Psoas muscle (tissue), 8 donors: Measurements from ENCODE around the gene NPIPB6. TPM values are rescaled to one million over a fixed set of nuclear protein-coding genes. Genes with fewer than 3 reads are reported as not detected.

Experiments
- ATAC-seq, 4 donors: fragments of 200-7000 bp; cut with Tn5 transposase; one replicate each; pipeline ENCODE4 v1.9.1; 2020; ENCODE audit warnings: moderate library complexity in 3 of 4, mild to moderate bottlenecking in 2 of 4
- DNase-seq, 2 donors: peaks; one replicate each; pipeline ENCODE4 v3.0.0-alpha.2; 2020
- H3K27ac ChIP-seq: fragments of 200-600 bp; one replicate; pipeline ENCODE4 v1.8.0; 2022
- H3K27me3 ChIP-seq, 3 donors: fragments of 200-600 bp in 1 of 3; one replicate each; pipeline versions ENCODE4 v1.6.1 to v1.8.0; 2013 to 2022; ENCODE audit warnings: low read length in 2 of 3, mild to moderate bottlenecking in 2 of 3, moderate library complexity in 1 of 3; ENCODE audit not compliant: insufficient read depth in 3 of 3
- H3K36me3 ChIP-seq, 2 donors: fragments of 200-600 bp in 1 of 2; one replicate each; pipeline versions ENCODE4 v1.6.1 to v1.8.0; 2013 to 2022; ENCODE audit warnings: low read depth in 1 of 2, mild to moderate bottlenecking in 1 of 2, moderate library complexity in 1 of 2; ENCODE audit not compliant: insufficient read depth in 1 of 2
- H3K4me1 ChIP-seq: fragments of 200-600 bp; one replicate; pipeline ENCODE4 v1.8.0; 2022
- H3K4me3 ChIP-seq: fragments of 200-600 bp; one replicate; pipeline ENCODE4 v1.8.0; 2022; ENCODE audit warnings: mild to moderate bottlenecking
- H3K9me3 ChIP-seq: fragments of 200-600 bp; one replicate; pipeline ENCODE4 v1.8.0; 2022
- CTCF ChIP-seq: fragments of 200-600 bp; IDR thresholded peaks from one replicate; pipeline ENCODE4 v1.8.0; 2022; ENCODE audit warnings: antibody characterized with exemption
- WGBS, 3 donors: extraction: QIAGEN DNeasy Blood & Tissue Kit; methylation state at CpG; one replicate each; pipeline versions ENCODE4 v1.1.6 to v1.1.7; 2013; 5-methylcytosine and 5-hydroxymethylcytosine counted together
- intact Hi-C, 2 donors: fragments of 100-400 bp; cut with DNase I; formaldehyde crosslinking; loops; one replicate each; pipeline versions ENCODE4 v1.11.0 to v1.14.2; 2022
- polyA plus RNA-seq, 3 donors: library from polyadenylated mRNA; stranded (reverse); fragments of 200-250 nt; gene quantifications; one replicate each; pipeline ENCODE4 v1.2.3, GENCODE V29; 2013
- total RNA-seq, 4 donors: library from RNA; stranded (reverse); fragmentation: NEBNext Ultra II Directional in 2 of 4; extraction: Animal tissue kit (Norgen Biotek cat#: 25700) in 2 of 4; gene quantifications; one replicate each; pipeline versions ENCODE4 v1.2.1 to v1.2.4, GENCODE V29; 2021 to 2023
- donor health status: healthy with polysubstance abuse.
- donor health status: DM: no; HTN: no; CAD: no; lungs with moderate emphysema.
- donor health status: Bipolar disorder and iron deficiency.
- donor health status: healthy.
- donor health status: DM: yes; HTN: yes; CAD: no.
- donor health status: DM: no; HTN: no; CAD: no.
- donor health status: DM: no; HTN: no; CAD: no.
- donor health status: DM: yes; HTN: yes; CAD: no.

NPIPB6 gene
- total and polyA plus RNA-seq, 7 donors = 0.17 to 1.5 (median 0.72) TPM; not detected in 1

- peak; percentile 74 for TF ChIP-seq CTCF
- peak in 1 of 2 donors; percentile 64 for DNase-seq
Observed at GRCh38 chr16:28326881-28327610, 36.3 kb downstream of the NPIPB6 start.

GRCh38 chr16:28324887-28325279 is 38.4 kb downstream of the NPIPB6 start:
- DNase-seq (no peak), ATAC-seq (no peak)
- no peak for TF ChIP-seq CTCF
- H3K27me3 ChIP-seq = no peaks in the 10 kb centered on the region
- intact Hi-C loops = no loop called here
- H3K9me3 ChIP-seq = no peaks in the 10 kb centered on the region
- H3K27ac ChIP-seq = no peak overlapping the region
- WGBS, 3 donors = 75 to 85% (median 83%) methylated on average over 3 of the region's 3 CpGs
- no peaks in the 10 kb centered on the region for H3K36me3 ChIP-seq
- no peak overlapping the region for H3K4me3 ChIP-seq
- H3K4me1 ChIP-seq = no peaks in the 10 kb centered on the region

More at GRCh38 chr16:28326881-28327610, 36.3 kb downstream of the NPIPB6 start:
- ATAC-seq = peak; percentile 69 to 82 (median 78)
- no peaks in the 10 kb centered on the region for H3K27me3 ChIP-seq
- H3K9me3 ChIP-seq = no peaks in the 10 kb centered on the region
- H3K4me3 ChIP-seq = no peak overlapping the region
- intact Hi-C loops = no loop called here
- H3K36me3 ChIP-seq = no peaks in the 10 kb centered on the region
- H3K4me1 ChIP-seq = no peaks in the 10 kb centered on the region
- H3K27ac ChIP-seq = no peak overlapping the region
- WGBS, 3 donors = 49 to 52% (median 50%) methylated on average over 12 of the region's 12 CpGs

GRCh38 chr16:28324235-28324886 is 38.9 kb downstream of the NPIPB6 start:
- Histone ChIP-seq H3K36me3 (peaks cover 0 to 4% of the 10 kb centered on the region in 2 donors), H3K27me3 (no peaks in the 10 kb centered on the region), H3K27ac (no peak overlapping the region), H3K4me3 (no peak overlapping the region), H3K4me1 (no peaks in the 10 kb centered on the region), H3K9me3 (no peaks in the 10 kb centered on the region)
- 68 to 72% (median 72%) methylated on average over 5 of the region's 5 CpGs for WGBS, 3 donors
- TF ChIP-seq CTCF = no peak
- DNase-seq = no peak
- intact Hi-C loops = no loop called here
- no peak for ATAC-seq

- WGBS, 3 donors = 71 to 83% (median 74%) methylated on average over 18 to 20 of the region's 20 CpGs
- peaks cover 0 to 14% of the 10 kb centered on the region in 2 donors for H3K36me3 ChIP-seq
- H3K9me3 ChIP-seq = no peaks in the 10 kb centered on the region
- no peaks in the 10 kb centered on the region for H3K4me1 ChIP-seq
- peak; percentile 51 for TF ChIP-seq CTCF
- no peak overlapping the region for H3K4me3 ChIP-seq
- no peak overlapping the region for H3K27ac ChIP-seq
- intact Hi-C loops = no loop called here
- peak in 1 of 4 donors; percentile 25 for ATAC-seq
- H3K27me3 ChIP-seq = no peaks in the 10 kb centered on the region
- no peak for DNase-seq
Observed at GRCh38 chr16:28321700-28322411, 41.5 kb downstream of the NPIPB6 start.
